Omental fat pad (tissue), 4 donors: ENCODE data around the gene TECR. TPM values are rescaled to one million over a fixed set of nuclear protein-coding genes. Genes with fewer than 3 reads are reported as not detected.

Experiments used
- ATAC-seq: fragments of 150-250 bp; one replicate; pipeline ENCODE4 v1.9.1; 2016; ENCODE audit warnings: mild to moderate bottlenecking, moderate library complexity; ENCODE audit not compliant: low FRiP score
- DNase-seq: peaks from one replicate; pipeline ENCODE4 v3.0.0-alpha.2; 2019; ENCODE audit warnings: low spot score
- CTCF ChIP-seq, 3 donors: fragments of 450-650 bp; IDR thresholded peaks; one replicate each; pipeline ENCODE4 v1.5.1; 2016 to 2017; ENCODE audit warnings: antibody characterized with exemption in 3 of 3, mild to moderate bottlenecking in 3 of 3, moderate library complexity in 2 of 3
- total RNA-seq, 4 donors: library from RNA; depleted of rRNA; stranded (reverse); fragments of >200 nt; gene quantifications; one replicate each; pipeline ENCODE4 v1.1.0, GENCODE V29; 2016

Gene TECR
- total RNA-seq, 4 donors from 2014 or later: 32.9 to 58.1 (median 46.8) TPM

GRCh38 chr19:14494411-14494810, 35.0 kb upstream of the TECR start:
- ATAC-seq: no peak
- no peak for DNase-seq
- TF ChIP-seq CTCF (IDR thresholded peaks at IDR 0.05): no peak

- DNase-seq (no peak), ATAC-seq (no peak)
- no peak for TF ChIP-seq CTCF (IDR thresholded peaks at IDR 0.05)
These were observed 34.3 kb upstream of the TECR start for GRCh38 chr19:14494910-14495671.

- DNase-seq: no peak
- ATAC-seq: no peak
- no peak for TF ChIP-seq CTCF (IDR thresholded peaks at IDR 0.05)
These were observed 33.7 kb upstream of the TECR start for GRCh38 chr19:14495672-14496028.

- no peak for TF ChIP-seq CTCF (IDR thresholded peaks at IDR 0.05)
- DNase-seq (peak; percentile 67), ATAC-seq (peak; percentile 98)
These were observed 33.2 kb upstream of the TECR start, which contains the start of gene GIPC1 for GRCh38 chr19:14496029-14496833. TSS of gene GIPC1 (minus strand) at chr19:14496127. CDS start at chr19:14482976, 13,151 bp downstream.

GRCh38 chr19:14496834-14497227, 32.6 kb upstream of the TECR start:
- no peak for DNase-seq
- TF ChIP-seq CTCF (IDR thresholded peaks at IDR 0.05): no peak
- no peak for ATAC-seq

- ATAC-seq (no peak), DNase-seq (no peak)
- TF ChIP-seq CTCF (IDR thresholded peaks at IDR 0.05): no peak
These were observed 32.0 kb upstream of the TECR start for GRCh38 chr19:14497228-14497921.
